GM19351 (cell line): ENCODE measurements around the gene SSNA1.

Experiments
- ATAC-seq: cut with Tn5 transposase; IDR thresholded peaks from one replicate; pipeline ENCODE4 v1.9.1; 2021; ENCODE audit warnings: mild to moderate bottlenecking, moderate library complexity; ENCODE audit not compliant: unreplicated experiment

SSNA1 gene

GRCh38 chr9:137150617-137151457 is 37.6 kb upstream of the SSNA1 start:
- peak; percentile 45 for ATAC-seq

- no peak for ATAC-seq
Observed at GRCh38 chr9:137152844-137153405, 35.6 kb upstream of the SSNA1 start.

- no peak for ATAC-seq
Observed at GRCh38 chr9:137156567-137157375, 31.7 kb upstream of the SSNA1 start.

DNA sequence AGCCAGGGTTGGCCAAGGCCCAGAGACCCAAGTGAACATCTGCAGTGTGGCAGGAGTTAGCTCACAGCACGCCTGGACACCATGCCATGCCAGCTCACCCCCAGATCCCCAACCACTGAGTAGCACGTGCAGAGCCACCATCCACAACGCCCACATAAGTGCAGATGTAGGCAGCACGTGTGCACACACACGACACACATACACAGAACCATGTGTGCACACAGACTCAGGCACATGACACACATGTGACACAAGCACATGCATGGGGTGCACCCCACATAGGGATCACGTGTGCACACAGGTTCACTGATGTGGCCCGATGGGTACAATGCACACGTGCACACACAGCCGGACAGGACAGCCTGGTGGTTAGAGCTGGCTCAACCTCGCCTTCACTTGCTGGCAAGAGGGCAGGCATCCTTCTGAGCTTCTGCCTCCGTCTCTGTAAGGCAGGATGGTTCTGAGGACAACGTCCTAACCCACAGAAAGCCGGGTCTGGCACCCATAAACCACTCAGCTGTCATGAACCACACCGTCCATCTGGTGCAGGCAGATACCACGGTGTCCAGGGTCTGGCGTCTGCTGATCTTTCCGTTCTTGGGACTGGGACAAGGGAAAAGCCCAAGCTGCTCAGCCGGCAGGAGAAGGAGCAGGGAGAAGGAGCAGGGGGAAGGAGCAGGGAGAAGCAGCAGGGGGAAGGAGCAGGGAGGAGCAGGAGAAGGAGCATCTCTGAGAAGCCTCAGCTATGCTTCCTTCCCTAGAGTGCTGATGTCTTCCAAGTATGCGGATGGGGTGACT is 30.7 kb upstream of the SSNA1 start:
- ATAC-seq, result no peak

GRCh38 chr9:137158625-137159024 is 29.9 kb upstream of the SSNA1 start:
- no peak for ATAC-seq

GRCh38 chr9:137159105-137160053 is 29.1 kb upstream of the SSNA1 start:
- ATAC-seq, result no peak

GRCh38 chr9:137160054-137160425 is 28.4 kb upstream of the SSNA1 start:
- no peak for ATAC-seq

- ATAC-seq, result no peak
Observed at GRCh38 chr9:137160716-137161557, 27.5 kb upstream of the SSNA1 start.

DNA sequence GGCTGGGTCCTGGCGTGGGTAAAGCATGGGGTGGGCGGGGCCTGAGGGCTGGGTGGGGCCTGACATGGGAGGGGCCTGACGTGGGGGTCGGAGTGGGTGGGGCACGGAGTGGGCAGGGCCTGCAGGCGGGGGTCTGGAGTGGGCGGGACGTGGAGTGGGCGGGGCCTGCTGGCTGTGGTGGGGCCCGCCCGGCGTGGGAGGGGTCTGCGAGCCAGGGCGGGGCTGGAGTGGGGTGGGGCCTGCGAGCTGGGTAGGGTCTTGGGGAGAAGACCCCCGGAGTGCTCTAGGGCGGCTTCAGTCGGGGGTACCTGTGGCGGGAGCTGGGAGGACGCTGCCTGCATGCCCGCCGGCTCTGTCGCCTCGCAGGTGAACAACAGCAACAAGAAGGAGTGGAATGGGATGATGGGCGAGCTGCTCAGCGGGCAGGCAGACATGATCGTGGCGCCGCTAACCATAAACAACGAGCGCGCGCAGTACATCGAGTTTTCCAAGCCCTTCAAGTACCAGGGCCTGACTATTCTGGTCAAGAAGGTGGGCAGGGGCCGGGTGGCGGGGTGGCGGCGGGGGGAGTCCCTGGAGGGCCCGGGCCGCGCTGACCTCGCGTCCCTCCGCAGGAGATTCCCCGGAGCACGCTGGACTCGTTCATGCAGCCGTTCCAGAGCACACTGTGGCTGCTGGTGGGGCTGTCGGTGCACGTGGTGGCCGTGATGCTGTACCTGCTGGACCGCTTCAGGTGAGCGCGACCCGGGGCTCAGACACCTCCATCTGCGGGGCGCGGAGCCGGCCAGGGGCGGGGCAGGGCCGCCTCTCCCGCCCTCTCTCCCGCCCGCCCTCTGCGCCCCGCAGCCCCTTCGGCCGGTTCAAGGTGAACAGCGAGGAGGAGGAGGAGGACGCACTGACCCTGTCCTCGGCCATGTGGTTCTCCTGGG is 26.7 kb upstream of the SSNA1 start:
- ATAC-seq, result no peak

- ATAC-seq, result no peak
Observed at GRCh38 chr9:137162505-137163364, 25.7 kb upstream of the SSNA1 start.

- ATAC-seq, result no peak
Observed at GRCh38 chr9:137163365-137163715, 25.1 kb upstream of the SSNA1 start.

GRCh38 chr9:137163805-137164204 is 24.7 kb upstream of the SSNA1 start:
- ATAC-seq, result no peak

DNA sequence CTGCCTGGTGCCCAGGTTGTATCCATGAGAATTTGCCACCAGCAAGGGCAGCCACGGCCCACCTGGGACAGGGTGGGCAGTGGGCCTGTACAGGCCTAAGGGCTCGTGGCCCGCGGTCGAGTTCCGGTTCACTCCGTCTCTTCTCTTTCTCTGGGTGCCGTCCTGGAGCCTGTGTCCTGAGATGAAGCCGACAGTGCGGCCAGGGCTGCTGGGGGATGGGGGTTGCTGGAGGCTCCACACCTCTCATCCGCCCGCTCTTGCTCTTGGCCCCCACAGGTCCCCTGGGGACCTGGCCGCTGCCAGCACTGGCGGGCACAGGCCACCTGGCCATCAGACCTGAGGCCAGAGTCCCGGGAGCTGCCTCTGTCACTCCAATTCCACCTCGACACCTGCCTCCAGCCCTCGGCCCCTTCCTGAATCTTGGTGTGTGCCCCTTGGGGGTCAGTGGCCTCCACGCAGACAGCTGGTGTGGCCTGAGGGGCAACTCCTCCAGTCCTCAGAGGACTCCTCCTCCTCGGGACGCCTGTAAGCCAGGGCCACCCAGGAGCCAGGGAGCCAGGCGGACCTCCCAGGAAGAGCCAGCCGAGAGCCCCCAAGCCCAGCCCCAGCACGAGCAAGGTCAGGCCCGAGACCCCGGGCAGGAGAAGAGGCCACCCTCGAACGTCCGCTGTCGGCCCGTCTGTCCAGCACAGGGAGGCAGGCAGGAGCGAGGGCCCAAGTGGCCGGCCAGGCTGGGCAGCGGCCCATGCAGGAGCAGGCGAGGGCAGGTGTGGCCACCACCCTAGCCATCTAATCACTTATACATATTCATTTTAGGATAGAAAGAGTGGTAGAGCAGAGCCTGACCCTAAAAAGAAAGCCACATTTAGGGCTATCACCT is 23.9 kb upstream of the SSNA1 start:
- ATAC-seq, result no peak

DNA sequence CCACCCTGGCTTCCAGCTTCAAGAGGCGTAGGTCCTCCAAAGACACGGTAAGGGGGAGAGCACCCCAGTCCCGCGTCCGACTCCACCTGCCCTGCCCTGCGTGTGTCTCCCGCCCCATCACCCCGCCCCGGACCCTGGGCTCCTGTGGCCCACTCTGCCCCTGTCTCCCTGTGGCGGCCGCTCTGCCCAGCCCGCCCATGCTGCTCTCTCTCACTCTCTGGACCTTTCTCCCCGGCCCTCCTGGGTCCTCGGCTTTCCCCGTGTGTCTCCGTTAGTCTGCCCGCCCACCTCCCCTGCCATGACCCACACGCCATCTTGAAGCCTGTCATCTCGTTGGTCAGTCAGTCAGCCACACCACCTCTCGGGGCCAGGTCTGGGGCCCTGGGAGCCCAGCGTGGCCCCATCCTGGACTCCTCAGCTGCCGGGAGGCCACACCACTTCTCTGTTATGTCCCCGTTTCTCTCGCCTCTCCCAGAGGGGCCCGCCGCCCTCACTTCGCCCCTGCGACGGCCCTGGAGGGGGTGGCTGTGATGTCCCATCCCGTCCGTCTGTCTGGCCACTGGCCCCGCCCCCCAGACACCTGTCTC is 23.1 kb upstream of the SSNA1 start:
- no peak for ATAC-seq

- no peak for ATAC-seq
Observed at GRCh38 chr9:137166380-137167229, 21.9 kb upstream of the SSNA1 start.
